HL-60 (cell line): ENCODE data around the gene E2F4.

Experiments
- CTCF ChIP-seq: IDR thresholded peaks from one replicate; pipeline ENCODE4 v1.5.1; 2011; ENCODE audit warnings: low read length, control low read depth, inconsistent platforms; ENCODE audit not compliant: insufficient read depth
- GABPA ChIP-seq: IDR thresholded peaks from 2 replicates; pipeline ENCODE4 v1.6.1; 2012; ENCODE audit warnings: low read depth
- POLR2AphosphoS5 ChIP-seq: IDR thresholded peaks from 2 replicates; pipeline ENCODE4 v1.6.1; 2012; ENCODE audit warnings: low read depth
- REST ChIP-seq: IDR thresholded peaks from 2 replicates; pipeline ENCODE4 v1.6.1; 2012; ENCODE audit warnings: low read depth; ENCODE audit not compliant: insufficient replicate concordance
- SPI1 ChIP-seq: IDR thresholded peaks from 2 replicates; pipeline ENCODE4 v1.6.1; 2012; ENCODE audit warnings: low read depth, mild to moderate bottlenecking, borderline replicate concordance

- no peak for TF ChIP-seq REST
- no peak for TF ChIP-seq CTCF
- TF ChIP-seq GABPA = no peak
- no peak for TF ChIP-seq POLR2AphosphoS5
- no peak for TF ChIP-seq SPI1
Observed at GRCh38 chr16:67200491-67200890, 8.5 kb downstream of the E2F4 start.
